Stimulated activated CD8-positive, alpha-beta memory T cell treated with anti-CD3 and anti-CD28 coated beads, Interleukin-12 subunit alpha, Interleukin-12 subunit beta, amount 100 ng/mL, for 1 hour (primary cell): Measurements from ENCODE around the gene ITGB5.

Experiments
- DNase-seq: peaks from one replicate; pipeline ENCODE4 v3.0.0-alpha.2; 2020; ENCODE audit warnings: low read depth

Gene ITGB5

DNA sequence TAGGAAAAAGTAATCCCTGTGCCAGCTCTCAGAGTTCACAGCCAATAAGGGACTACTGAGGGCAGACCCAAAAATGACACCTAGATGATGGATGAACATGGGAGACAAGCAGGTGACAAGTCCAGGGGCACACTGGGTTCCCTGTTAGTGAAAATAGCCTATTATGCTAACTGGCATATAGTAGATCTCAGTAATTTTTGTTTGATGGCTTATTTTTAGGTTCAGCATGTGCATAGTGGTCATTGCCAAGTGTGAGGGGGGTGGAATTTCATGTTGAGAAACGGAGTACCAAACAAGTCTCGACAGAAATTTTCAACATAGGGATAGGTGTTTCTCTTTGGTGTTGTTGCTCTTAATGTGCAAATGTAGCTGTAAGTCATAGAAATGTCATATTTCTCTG is 6.4 kb upstream of the ITGB5 start:
- DNase-seq = no peak

DNA sequence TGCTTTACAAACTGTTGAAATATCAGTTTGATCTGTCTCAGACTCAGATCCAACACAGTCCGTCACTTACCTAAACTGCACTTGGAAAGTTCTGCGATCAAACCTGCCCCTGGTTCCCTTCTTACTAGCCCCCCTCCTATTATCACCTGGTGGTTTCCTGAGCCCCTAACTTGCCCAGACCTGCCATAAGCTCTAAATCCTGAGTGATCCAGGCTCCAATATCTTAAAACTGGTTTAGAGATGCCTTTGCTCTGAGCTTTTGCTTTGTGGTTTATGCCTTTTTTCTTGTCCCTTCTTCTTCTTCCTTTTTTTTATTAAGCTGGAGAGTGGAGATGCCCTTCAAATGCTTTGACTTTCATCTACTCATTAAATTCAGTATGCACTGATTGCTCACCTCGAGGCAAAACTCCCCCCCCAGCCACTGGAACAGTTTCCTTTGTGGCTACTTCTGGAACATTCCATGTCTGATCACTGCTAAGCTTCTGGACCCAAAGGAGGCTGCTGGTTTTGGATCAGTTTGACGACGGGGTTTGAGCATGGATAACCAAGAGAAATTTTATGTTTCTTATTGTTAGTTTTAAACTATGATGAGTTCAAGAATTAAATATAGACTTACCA is 3.5 kb upstream of the ITGB5 start:
- DNase-seq = no peak

DNA sequence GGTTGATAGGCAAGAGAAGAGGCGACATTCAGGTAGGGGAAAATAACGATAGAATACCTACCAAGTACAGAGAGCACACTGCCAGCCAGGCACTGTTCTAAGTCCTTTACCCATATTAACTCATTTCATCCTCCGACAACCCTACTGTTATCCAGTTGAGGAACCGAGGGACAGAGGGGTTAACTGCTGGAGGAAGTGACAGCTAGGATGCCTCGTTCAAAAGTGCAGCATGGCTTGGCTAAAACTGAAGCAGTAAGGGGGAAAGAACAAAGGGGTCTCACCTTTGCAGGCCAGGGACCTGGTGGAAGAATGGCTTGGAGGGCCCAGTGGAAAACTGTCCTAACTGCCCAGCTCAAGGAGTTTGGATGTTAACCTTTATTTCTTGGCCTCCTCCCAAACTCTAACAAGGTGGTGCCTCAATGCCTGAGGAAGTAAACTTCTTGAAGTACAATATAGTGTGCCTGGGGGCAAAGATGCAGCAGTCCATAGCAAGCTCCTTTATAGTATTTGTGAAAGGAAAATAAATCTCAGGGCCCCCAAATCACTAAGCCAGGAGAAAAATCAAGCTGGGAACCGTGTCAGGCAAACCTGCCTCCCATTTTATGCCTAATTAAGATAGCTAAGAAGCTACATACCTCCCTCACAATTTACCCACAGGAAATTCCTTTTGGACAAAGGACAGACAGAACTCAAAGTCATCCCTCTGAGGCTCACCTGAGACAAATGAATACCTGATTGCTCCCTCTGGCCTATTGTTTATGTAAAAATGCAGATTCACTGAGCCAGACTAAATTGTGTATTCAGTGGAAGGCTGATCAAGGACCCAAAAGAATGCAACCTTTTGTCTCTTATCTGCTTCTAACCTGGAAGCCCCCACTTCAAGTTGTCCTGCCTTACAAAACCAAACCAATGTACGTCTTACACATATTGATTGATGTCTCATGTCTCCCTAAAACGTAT is 1.6 kb upstream of the ITGB5 start:
- no peak for DNase-seq

DNA sequence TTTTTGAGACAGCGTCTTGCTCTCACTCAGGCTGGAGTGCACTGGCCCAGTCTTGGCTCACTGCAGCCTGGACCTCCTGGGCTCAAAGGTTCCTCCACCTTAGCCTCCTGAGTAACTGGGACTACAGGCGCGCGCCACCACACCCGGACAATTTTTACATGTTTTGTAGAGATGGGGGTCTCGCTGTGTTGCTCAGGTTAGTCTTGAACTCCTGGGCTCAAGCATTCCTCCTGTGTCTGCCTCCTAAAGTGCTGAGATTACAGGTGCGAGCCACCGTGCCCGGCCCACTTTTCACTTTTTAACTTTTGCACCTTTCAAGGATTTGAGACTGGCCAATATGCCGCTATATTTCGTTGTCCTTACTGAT is 750 bp upstream of the ITGB5 start:
- DNase-seq = no peak

GRCh38 chr3:124886168-124887056 is 753 bp downstream of the ITGB5 start:
- no peak for DNase-seq

DNA sequence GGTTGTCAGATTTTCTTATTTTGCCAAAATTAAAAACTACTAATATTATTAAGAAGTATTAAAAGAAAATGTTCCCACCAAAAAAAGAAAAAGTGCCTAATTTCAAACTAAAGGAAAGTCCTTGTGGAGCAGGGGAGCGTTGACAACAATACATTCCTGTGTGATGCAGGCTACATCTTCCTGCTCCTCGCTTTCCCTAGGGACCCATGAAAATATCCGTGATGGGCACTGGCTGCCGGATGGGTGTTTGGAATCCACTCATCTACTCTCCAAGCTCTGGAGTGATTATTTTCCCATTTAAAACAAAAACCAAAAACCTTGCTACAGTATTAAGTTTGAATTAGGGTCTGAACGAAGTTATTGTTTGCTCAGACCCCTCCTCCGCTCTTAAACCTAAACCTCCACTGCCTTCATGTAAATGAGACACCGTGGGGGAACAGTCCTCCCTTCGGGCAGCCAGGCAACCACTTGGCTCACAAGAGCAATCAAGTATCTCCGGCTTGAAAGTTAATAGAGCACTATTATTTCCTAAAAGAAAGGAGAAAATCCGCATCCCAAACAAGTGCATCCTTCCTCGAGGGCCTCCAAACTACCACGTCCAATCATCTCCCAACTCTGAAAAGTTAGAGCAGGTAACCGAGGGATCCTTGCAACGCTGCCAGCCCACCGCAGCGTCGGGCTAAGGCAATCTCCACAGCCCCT is 1.5 kb downstream of the ITGB5 start:
- DNase-seq = no peak

GRCh38 chr3:124884474-124885101 is 2.6 kb downstream of the ITGB5 start:
- DNase-seq = no peak

DNA sequence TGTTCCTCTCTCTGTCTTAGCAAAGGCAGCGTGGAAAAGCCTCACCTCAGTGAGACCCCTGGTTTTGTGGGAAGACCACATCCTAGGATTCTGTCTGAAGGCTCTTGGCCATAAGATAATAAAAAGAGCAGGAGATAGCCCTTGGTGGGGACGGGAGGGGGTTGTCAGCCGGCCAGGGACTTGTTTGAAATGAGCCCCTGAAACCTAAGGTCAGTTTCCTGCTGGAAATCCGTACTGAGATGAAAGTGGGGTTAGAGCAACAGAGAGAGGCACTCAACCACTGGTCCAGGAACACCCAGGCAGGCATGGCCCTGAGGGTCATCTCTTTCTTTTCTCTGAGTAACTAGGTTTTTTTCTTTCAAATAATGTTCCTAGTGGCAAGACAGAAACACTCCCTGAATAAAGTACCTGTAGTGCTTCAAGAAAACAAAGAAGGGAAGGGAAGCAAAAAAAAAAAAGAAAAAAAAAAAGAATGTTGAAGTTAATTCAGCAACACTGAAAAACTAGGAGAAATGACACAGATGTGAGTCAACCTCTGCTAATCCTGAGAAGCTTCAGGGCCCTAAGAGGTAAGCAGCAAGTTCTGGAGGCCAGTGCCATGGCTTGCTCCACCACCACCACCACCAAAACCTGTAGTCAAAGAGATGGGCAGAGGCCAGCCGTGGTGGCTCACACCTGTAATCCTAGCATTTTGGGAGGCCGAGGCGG is 3.2 kb downstream of the ITGB5 start:
- DNase-seq = no peak

DNA sequence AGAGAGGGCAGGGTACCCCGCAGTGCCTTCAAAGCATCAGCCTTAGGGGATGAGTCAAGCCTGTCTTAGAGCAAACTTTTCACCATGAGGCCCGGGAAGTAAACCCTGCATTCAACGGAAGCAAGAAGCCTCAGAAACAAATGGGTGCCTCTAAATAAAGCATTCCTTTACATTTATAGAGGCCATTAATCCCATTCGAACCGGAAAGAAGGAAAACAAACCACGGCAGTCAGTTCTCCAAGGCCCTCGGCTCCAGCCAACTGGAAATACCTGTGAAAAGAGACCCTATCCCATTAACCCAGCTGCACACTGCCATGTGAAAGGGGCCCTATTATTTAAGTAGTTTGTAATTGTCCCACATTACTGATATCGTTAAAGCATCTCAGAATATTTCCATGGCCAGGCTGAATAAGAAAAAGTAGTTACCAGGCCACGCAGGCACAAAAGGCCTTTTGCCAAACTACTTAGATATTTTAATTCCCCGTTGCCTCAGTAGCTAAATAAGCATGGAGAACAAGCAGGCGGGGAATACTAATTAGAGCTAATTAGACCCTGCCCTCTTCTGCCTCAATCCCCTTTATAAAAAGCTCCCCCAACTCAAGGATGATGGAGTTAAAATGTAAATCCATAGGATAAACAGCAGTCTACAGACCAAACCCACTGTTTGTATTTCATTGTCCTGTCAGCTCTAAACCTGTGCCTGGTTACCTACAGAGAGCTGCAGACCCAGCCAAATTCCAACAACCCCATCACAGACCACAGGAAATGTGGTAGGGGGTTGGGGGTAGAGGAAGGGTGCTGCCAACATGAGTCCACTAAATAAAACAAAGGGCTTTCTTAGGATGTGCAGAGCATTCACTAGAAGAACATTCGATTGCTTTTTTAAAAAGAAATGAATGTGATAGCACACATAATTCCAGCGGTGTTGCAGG is 4.1 kb downstream of the ITGB5 start:
- DNase-seq = no peak

GRCh38 chr3:124881976-124882697 is 5.0 kb downstream of the ITGB5 start:
- no peak for DNase-seq

DNA sequence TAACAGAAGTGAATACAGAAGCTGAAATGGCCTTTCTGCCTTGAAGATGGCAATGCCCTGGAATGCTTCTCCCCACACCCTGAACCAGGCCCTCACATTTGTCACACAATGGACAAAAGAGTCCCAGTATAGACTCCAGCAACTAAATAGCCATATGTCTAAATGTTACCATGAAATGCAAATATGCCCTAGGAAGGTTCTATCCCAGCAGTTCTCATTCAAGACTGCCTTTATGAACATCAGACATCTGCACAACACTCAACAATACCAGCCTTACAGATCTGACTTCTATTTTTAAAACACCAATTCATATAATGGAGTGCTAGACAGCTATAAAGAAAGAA is 7.9 kb downstream of the ITGB5 start:
- DNase-seq = no peak

GRCh38 chr3:124878561-124879336 is 8.4 kb downstream of the ITGB5 start:
- no peak for DNase-seq

DNA sequence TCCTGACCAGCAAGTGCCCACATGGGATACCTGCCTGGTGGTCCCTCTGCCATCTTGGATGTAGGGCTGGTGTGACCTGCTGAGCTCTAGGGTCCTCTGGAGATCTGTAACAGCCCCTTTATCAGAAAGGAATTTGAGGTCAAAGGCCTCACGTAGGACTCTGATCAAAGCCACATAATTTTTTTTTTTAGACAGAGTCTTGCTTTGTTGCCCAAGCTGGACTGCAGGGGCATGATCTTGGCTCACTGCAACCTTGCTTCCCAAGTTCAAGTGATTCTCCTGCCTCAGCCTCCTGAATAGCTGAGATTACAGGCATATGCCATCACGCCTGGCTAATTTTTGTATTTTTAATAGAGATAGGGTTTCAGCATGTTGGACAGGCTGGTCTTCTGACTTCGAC is 9.5 kb downstream of the ITGB5 start:
- no peak for DNase-seq

GRCh38 chr3:124876401-124876878 is 10.7 kb downstream of the ITGB5 start:
- DNase-seq = no peak

- DNase-seq = no peak
These were observed 13.9 kb downstream of the ITGB5 start for GRCh38 chr3:124873226-124873625.

DNA sequence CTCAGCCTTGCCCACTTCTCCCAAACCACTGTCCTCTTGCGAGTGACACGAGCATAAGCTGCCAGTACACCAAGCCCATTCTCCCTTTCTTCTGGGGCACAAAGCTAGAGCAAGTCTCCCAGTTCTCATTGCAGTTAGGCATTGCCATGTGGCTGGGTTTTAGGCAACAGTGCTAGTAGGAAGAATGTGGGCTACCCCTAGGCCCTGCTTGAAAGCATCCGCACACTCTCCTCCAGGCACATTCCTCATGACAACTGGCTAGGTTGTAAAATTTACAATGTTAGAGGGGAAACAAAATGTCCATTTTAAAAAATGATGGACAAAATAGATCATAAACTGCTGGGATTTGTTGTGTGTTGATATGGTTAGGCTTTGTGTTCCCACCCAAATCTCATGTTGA is 19.7 kb downstream of the ITGB5 start:
- DNase-seq = no peak

DNA sequence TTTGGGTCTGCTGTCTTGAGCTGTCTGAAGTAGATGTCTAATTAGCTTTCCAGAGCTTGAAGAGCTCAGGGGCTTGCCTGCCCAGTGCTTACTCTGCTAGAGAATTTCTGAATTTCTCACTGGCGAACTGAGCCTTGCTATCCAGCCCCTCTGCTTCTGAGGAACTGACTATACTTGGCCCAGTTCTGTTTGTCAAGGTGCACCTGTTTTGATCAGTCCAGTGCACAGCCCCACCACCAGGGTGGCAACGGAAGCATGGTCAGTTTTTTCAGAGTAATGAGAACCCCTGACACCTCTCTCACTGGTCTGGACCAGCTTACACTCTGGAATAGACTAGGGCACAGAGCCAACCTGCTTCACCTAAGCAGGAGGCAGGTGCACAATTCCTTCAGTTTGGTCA is 25.2 kb downstream of the ITGB5 start:
- DNase-seq = no peak

GRCh38 chr3:124861041-124861440 is 26.1 kb downstream of the ITGB5 start:
- DNase-seq = no peak
